KBM-7 (cell line): ENCODE results near the gene CRYL1.

ENCODE experiments used
- DNase-seq: peaks from one replicate; pipeline ENCODE4 v3.0.0-alpha.2; 2015
- in situ Hi-C: fragments of 300-500 bp; cut with MboI; formaldehyde crosslinking; loops from 2 replicates; pipeline ENCODE4 v1.14.3; 2020; ENCODE audit warnings: low sequenced_read_pairs, low pct_unique_long_range_greater_than_20kb, mixed read lengths

The CRYL1 gene

GRCh38 chr13:20393273-20394168, 132.1 kb downstream of the CRYL1 start:
- in situ Hi-C loops: no loop called here
- DNase-seq: no peak

GRCh38 chr13:20392530-20392929, 133.1 kb downstream of the CRYL1 start:
- in situ Hi-C loops: no loop called here
- DNase-seq: no peak

- DNase-seq: no peak
- in situ Hi-C loops: no loop called here
Measured at GRCh38 chr13:20391597-20392452, 133.8 kb downstream of the CRYL1 start.

GRCh38 chr13:20390526-20391175, 135.0 kb downstream of the CRYL1 start:
- no peak for DNase-seq
- in situ Hi-C loops: no loop called here

GRCh38 chr13:20389696-20390525, 135.7 kb downstream of the CRYL1 start:
- no peak for DNase-seq
- in situ Hi-C loops: no loop called here

GRCh38 chr13:20388184-20388583, 137.5 kb downstream of the CRYL1 start:
- in situ Hi-C loops: no loop called here
- DNase-seq: no peak

GRCh38 chr13:20387441-20387971, 138.2 kb downstream of the CRYL1 start:
- peak; percentile 30 for DNase-seq
- in situ Hi-C loops: no loop called here

GRCh38 chr13:20387006-20387405, 138.7 kb downstream of the CRYL1 start:
- DNase-seq: no peak
- in situ Hi-C loops: no loop called here

GRCh38 chr13:20383058-20383457, 142.6 kb downstream of the CRYL1 start:
- DNase-seq: no peak
- in situ Hi-C loops: no loop called here

- in situ Hi-C loops: no loop called here
- DNase-seq: no peak
Measured at GRCh38 chr13:20381401-20381800, 144.3 kb downstream of the CRYL1 start.

GRCh38 chr13:20378721-20379120, 146.9 kb downstream of the CRYL1 start:
- in situ Hi-C loops: no loop called here
- DNase-seq: no peak

GRCh38 chr13:20377720-20378119, 147.9 kb downstream of the CRYL1 start:
- in situ Hi-C loops: no loop called here
- no peak for DNase-seq

- no peak for DNase-seq
- in situ Hi-C loops: no loop called here
Measured at GRCh38 chr13:20375871-20376270, 149.8 kb downstream of the CRYL1 start.

- DNase-seq: no peak
- in situ Hi-C loops: no loop called here
Measured at GRCh38 chr13:20373861-20374260, 151.8 kb downstream of the CRYL1 start.

GRCh38 chr13:20371825-20372224, 153.8 kb downstream of the CRYL1 start:
- no peak for DNase-seq
- in situ Hi-C loops: no loop called here

GRCh38 chr13:20370815-20371421, 154.7 kb downstream of the CRYL1 start:
- in situ Hi-C loops: no loop called here
- DNase-seq: no peak

GRCh38 chr13:20369886-20370361, 155.7 kb downstream of the CRYL1 start:
- in situ Hi-C loops: no loop called here

GRCh38 chr13:20366056-20366455, 159.6 kb downstream of the CRYL1 start:
- DNase-seq: no peak
- in situ Hi-C loops: no loop called here

More at GRCh38 chr13:20369886-20370361, 155.7 kb downstream of the CRYL1 start:
- no peak for DNase-seq
